Body of pancreas (tissue), 4 donors: ENCODE results near the gene DPRX. TPM values are rescaled to one million over a fixed set of nuclear protein-coding genes. Genes with fewer than 3 reads are reported as not detected.
A peak's percentile ranks its signal among the peaks of the same experiment; 100 is the strongest.

Source experiments
- ATAC-seq: fragments of 150-250 bp; one replicate; pipeline ENCODE4 v1.9.1; 2016
- DNase-seq, 4 donors: peaks; one replicate each; pipeline ENCODE4 v3.0.0-alpha.2; 2019
- H3K27ac ChIP-seq, 4 donors: fragments of 200-600 bp; sonication (generic); 1 replicate in 3 of 4; 2 replicates in 1 of 4; pipeline versions ENCODE4 v1.5.1 to v1.6.1; 2016 to 2019; ENCODE audit warnings: mild to moderate bottlenecking in 1 of 4, mixed read lengths in 1 of 4, moderate library complexity in 1 of 4
- H3K27me3 ChIP-seq, 2 donors: fragments of 200-600 bp; sonication (generic); one replicate each; pipeline ENCODE4 v1.6.0; 2016; ENCODE audit warnings: mild to moderate bottlenecking in 1 of 2
- H3K36me3 ChIP-seq, 2 donors: fragments of 200-600 bp; sonication (generic); replicated peaks in 1 of 2; 2 replicates each; pipeline ENCODE4 v1.5.1; 2016; ENCODE audit warnings: low read depth in 2 of 2; ENCODE audit not compliant: insufficient read depth in 1 of 2
- H3K4me1 ChIP-seq: fragments of 200-600 bp; sonication (generic); one replicate; pipeline ENCODE4 v1.6.0; 2016
- H3K4me3 ChIP-seq, 2 donors: fragments of 200-600 bp; sonication (generic); 1 replicate in 1 of 2; 2 replicates in 1 of 2; pipeline ENCODE4 v1.5.1; 2016 to 2019
- H3K9me3 ChIP-seq, 3 donors: fragments of 200-600 bp; sonication (generic); 1 replicate in 2 of 3; 2 replicates in 1 of 3; pipeline ENCODE4 v1.5.1; 2016
- CTCF ChIP-seq, 7 experiments: fragments of 450-650 bp in 4 of 7; fragments of 200-600 bp in 3 of 7; sonication (generic) in 3 of 7; IDR thresholded peaks; one replicate each; pipeline ENCODE4 v1.5.1; 2016 to 2019; ENCODE audit warnings: antibody characterized with exemption in 7 of 7
- POLR2A ChIP-seq, 3 donors: fragments of 450-650 bp; IDR thresholded peaks; one replicate each; pipeline ENCODE4 v1.6.1; 2016; ENCODE audit warnings: antibody characterized with exemption in 3 of 3, mild to moderate bottlenecking in 2 of 3
- WGBS, 2 donors: methylation state at CpG; one replicate each; pipeline ENCODE4 v1.1.5; 2017; 5-methylcytosine and 5-hydroxymethylcytosine counted together
- intact Hi-C: fragments of 100-400 bp; cut with DNase I; formaldehyde crosslinking; loops from one replicate; pipeline ENCODE4 v1.15.1; 2023
- total RNA-seq, 2 donors: library from RNA; depleted of rRNA; stranded (reverse); fragments of >200 nt; gene quantifications; one replicate each; pipeline ENCODE4 v1.1.0, GENCODE V29; 2016

Gene DPRX
- total RNA-seq, 2 donors from 2014 or later = not detected

GRCh38 chr19:53606031-53606430 lies 25.8 kb upstream of the DPRX start:
- no peaks in the 10 kb centered on the region for H3K9me3 ChIP-seq
- H3K4me1 ChIP-seq = no peaks in the 10 kb centered on the region
- DNase-seq (no peak), ATAC-seq (no peak)
- no peaks in the 10 kb centered on the region for H3K36me3 ChIP-seq
- H3K27ac ChIP-seq = no peak overlapping the region
- 73 to 76% methylated on average over 9 to 13 of the region's 15 CpGs for WGBS, 2 donors
- intact Hi-C loops = no loop called here
- no peak for TF ChIP-seq POLR2A (IDR thresholded peaks at IDR 0.05)
- no peak for TF ChIP-seq CTCF (IDR thresholded peaks at IDR 0.05)
- no peak overlapping the region for H3K4me3 ChIP-seq
- H3K27me3 ChIP-seq = no peaks in the 10 kb centered on the region

- 78 to 79% methylated on average over 11 to 12 of the region's 12 CpGs for WGBS, 2 donors
- Histone ChIP-seq H3K9me3 (no peaks in the 10 kb centered on the region), H3K4me3 (no peak overlapping the region), H3K27ac (no peak overlapping the region), H3K27me3 (no peaks in the 10 kb centered on the region), H3K4me1 (no peaks in the 10 kb centered on the region), H3K36me3 (no peaks in the 10 kb centered on the region)
- DNase-seq (no peak), ATAC-seq (no peak)
- no peak for TF ChIP-seq POLR2A (IDR thresholded peaks at IDR 0.05)
- TF ChIP-seq CTCF (IDR thresholded peaks at IDR 0.05) = no peak
- intact Hi-C loops = no loop called here
Observed at GRCh38 chr19:53608381-53608780, 23.4 kb upstream of the DPRX start.

- H3K27ac ChIP-seq = no peak overlapping the region
- H3K36me3 ChIP-seq = no peaks in the 10 kb centered on the region
- TF ChIP-seq CTCF (IDR thresholded peaks at IDR 0.05) (no peak), POLR2A (IDR thresholded peaks at IDR 0.05) (no peak)
- no peaks in the 10 kb centered on the region for H3K9me3 ChIP-seq
- WGBS, 2 donors = 38% methylated on average over 14 of the region's 14 CpGs
- DNase-seq = peak in 1 of 4 donors; percentile 3
- no peaks in the 10 kb centered on the region for H3K27me3 ChIP-seq
- H3K4me3 ChIP-seq = no peak overlapping the region
- no peaks in the 10 kb centered on the region for H3K4me1 ChIP-seq
- intact Hi-C loops = no loop called here
- ATAC-seq = no peak
Observed at GRCh38 chr19:53612762-53613526, 18.9 kb upstream of the DPRX start.

GRCh38 chr19:53621885-53622740 lies 9.7 kb upstream of the DPRX start:
- Histone ChIP-seq H3K36me3 (no peaks in the 10 kb centered on the region), H3K9me3 (no peaks in the 10 kb centered on the region), H3K27me3 (no peaks in the 10 kb centered on the region), H3K4me1 (no peaks in the 10 kb centered on the region), H3K27ac (no peak overlapping the region), H3K4me3 (no peak overlapping the region)
- 31 to 41% methylated on average over 8 of the region's 8 CpGs for WGBS, 2 donors
- TF ChIP-seq POLR2A (IDR thresholded peaks at IDR 0.05) (no peak), CTCF (IDR thresholded peaks at IDR 0.05) (no peak)
- intact Hi-C loops = no loop called here
- no peak for ATAC-seq
- no peak for DNase-seq
